ENCODE data around the gene ARHGAP27. TPM values are rescaled to one million over a fixed set of nuclear protein-coding genes. Genes with fewer than 3 reads are reported as not detected.

ARHGAP27 gene
- total RNA-seq, 1 donor from 2014 or later, result 100 TPM

- no peak for DNase-seq (ENCODE audit: low spot score)
Measured at GRCh38 chr17:45430006-45430737, 2.5 kb downstream of the ARHGAP27 start.

- DNase-seq (ENCODE audit: low spot score), result no peak
Measured at GRCh38 chr17:45429339-45430005, 3.2 kb downstream of the ARHGAP27 start.

- no peak for DNase-seq (ENCODE audit: low spot score)
Measured at GRCh38 chr17:45428931-45429338, 3.7 kb downstream of the ARHGAP27 start.

GRCh38 chr17:45428050-45428617, 4.5 kb downstream of the ARHGAP27 start:
- DNase-seq (ENCODE audit: low spot score), result peak; percentile 75

- DNase-seq (ENCODE audit: low spot score), result no peak
Measured at GRCh38 chr17:45427181-45427835, 5.4 kb downstream of the ARHGAP27 start.

GRCh38 chr17:45426561-45426960, 6.1 kb downstream of the ARHGAP27 start:
- no peak for DNase-seq (ENCODE audit: low spot score)

- no peak for DNase-seq (ENCODE audit: low spot score)
Measured at GRCh38 chr17:45425984-45426413, 6.7 kb downstream of the ARHGAP27 start.

- peak; percentile 83 for DNase-seq (ENCODE audit: low spot score)
Measured at GRCh38 chr17:45425125-45425983, 7.3 kb downstream of the ARHGAP27 start.

- no peak for DNase-seq (ENCODE audit: low spot score)
Measured at GRCh38 chr17:45424769-45425124, 7.9 kb downstream of the ARHGAP27 start.

GRCh38 chr17:45423975-45424335, 8.7 kb downstream of the ARHGAP27 start:
- DNase-seq (ENCODE audit: low spot score), result no peak

GRCh38 chr17:45423304-45423974, 9.2 kb downstream of the ARHGAP27 start:
- no peak for DNase-seq (ENCODE audit: low spot score)

- DNase-seq (ENCODE audit: low spot score), result no peak
Measured at GRCh38 chr17:45414990-45415881, 17.4 kb downstream of the ARHGAP27 start.

- DNase-seq (ENCODE audit: low spot score), result no peak
Measured at GRCh38 chr17:45413498-45413923, 19.2 kb downstream of the ARHGAP27 start.

GRCh38 chr17:45411348-45412105, 21.1 kb downstream of the ARHGAP27 start:
- DNase-seq (ENCODE audit: low spot score), result no peak

GRCh38 chr17:45410144-45411091, 22.3 kb downstream of the ARHGAP27 start:
- DNase-seq (ENCODE audit: low spot score), result no peak

- no peak for DNase-seq (ENCODE audit: low spot score)
Measured at GRCh38 chr17:45409659-45410076, 23.0 kb downstream of the ARHGAP27 start.

GRCh38 chr17:45408611-45409421, 23.9 kb downstream of the ARHGAP27 start:
- no peak for DNase-seq (ENCODE audit: low spot score)

All from ureter (tissue), 1 donor.